Ammon's horn (tissue), 1 donor: Measurements from ENCODE around the gene CYTH3.

ENCODE experiments used
- DNase-seq: peaks from one replicate; pipeline ENCODE4 v3.0.0-alpha.2; 2016; ENCODE audit warnings: low spot score

CYTH3 gene

DNA sequence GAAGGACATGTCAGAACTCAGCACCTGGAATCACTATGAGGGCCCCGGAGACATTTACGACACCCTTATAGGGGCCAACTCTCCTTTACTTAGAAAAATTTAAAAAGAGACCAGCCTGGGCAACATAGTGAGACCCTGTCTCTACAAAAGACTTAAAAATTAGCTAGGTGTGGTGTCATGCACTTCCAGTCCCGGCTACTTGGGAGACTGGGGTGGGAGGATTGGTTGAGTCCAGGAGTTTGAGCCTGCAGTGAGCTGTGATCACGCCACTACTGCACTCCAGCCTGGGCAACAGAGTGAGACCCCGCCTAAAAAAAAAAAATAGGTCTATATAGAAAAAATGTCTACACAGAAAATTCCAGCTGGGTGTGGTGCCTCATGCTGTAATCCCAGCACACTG is 7.5 kb upstream of the CYTH3 start:
- no peak for DNase-seq

DNA sequence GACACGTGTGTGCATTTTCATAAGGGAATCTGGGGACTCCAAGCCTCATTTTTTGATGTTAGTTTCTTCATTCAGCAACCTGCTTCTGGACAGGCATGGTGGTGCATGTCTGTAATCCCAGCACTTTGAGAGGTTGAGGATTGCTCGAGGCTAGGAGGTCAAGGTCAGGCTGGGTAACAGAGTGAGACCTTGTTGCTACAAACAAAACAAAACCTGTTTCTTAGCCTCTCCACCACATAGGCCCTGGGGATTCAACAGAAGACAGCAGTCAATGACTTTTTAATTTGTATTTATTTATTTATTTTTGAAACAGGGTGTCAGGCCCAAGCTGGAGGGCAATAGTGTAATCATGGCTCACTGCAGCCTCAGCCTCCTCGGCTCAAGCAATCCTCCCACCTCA is 6.9 kb upstream of the CYTH3 start:
- DNase-seq: no peak

DNA sequence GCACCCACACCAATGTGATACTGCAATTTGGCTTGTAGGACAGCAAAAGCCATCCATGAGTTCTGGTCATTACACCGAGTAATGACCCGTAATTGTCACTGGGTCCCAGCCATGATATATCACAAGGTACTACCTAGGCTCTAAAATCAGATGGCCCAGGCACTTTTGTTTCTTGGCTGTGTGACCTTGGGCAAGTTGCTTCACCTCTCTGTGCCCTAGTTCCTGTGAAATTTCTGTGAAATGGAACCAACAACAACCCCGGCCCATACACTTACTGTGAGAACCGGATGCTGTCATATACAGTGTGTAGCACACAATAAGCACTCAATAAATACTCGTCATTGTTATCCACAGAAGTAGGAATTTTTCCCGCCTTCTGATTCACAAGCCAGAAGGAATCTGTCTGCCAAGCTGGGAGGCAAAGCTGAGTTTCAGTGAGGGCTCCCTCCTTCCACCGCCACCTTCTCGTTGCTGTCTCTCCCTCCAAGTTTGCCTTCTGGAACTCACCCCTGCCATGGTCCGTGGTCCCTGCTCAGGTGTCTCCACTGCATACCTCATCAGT is 6.4 kb upstream of the CYTH3 start:
- no peak for DNase-seq

DNA sequence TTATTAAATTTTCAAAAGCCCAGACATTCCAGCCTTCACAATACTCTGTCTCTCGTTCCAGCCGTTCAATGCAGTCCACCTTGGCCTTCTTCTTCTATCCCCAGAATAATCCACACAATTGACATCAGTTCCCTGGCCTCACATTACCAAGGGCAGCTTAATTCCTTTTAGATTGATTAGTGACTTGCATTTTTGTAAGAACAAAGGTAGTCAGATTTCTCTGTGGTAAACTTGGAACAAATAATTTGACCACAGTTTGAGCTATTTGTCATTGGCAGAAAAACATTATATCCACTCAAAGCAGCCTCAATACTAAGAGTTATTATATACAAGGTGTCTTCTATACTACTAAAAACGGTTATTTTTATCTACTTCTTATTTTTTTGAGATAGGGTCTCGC is 5.1 kb upstream of the CYTH3 start:
- no peak for DNase-seq

DNA sequence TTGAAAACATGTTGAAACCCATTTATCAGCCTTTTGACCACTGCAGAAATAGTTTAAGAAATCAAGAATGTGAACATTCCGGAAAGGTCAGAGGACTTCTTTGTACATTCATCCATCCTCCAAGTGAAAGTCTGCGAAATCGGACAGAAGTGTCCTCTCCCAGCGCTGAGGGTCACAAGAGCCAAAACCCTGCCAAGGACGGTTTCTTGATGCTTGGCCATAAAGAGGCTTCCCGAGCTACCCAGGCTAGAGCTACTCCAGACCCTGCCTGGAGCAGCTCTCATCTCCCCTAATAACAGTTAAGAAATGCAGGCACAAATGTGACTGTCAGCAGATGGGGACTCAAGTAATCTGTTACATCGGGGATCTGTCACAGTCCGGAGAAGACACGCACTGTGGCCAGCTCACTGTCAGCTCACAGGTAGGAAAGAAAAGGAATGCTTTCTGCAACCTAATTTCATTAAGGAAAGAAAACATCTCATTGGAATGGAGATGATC is 4.5 kb upstream of the CYTH3 start:
- no peak for DNase-seq

DNA sequence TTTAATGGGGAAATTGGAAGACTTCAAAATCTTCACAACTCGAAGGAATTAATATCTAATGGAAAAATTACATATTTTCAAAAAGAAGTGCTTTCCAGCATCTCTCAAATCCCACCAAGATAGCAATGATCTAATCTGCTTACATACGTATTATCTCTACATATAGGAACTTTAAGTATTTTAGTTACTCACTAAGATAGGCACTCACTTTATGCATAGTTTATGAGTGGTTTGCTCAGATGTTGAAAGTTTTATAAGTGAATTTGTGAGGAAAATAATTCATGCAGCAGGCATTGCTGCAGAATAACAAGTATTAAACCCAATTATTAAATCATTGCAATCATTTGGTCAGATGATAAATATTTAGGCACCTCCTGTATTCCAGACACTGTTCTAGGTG is 2.3 kb upstream of the CYTH3 start:
- no peak for DNase-seq

DNA sequence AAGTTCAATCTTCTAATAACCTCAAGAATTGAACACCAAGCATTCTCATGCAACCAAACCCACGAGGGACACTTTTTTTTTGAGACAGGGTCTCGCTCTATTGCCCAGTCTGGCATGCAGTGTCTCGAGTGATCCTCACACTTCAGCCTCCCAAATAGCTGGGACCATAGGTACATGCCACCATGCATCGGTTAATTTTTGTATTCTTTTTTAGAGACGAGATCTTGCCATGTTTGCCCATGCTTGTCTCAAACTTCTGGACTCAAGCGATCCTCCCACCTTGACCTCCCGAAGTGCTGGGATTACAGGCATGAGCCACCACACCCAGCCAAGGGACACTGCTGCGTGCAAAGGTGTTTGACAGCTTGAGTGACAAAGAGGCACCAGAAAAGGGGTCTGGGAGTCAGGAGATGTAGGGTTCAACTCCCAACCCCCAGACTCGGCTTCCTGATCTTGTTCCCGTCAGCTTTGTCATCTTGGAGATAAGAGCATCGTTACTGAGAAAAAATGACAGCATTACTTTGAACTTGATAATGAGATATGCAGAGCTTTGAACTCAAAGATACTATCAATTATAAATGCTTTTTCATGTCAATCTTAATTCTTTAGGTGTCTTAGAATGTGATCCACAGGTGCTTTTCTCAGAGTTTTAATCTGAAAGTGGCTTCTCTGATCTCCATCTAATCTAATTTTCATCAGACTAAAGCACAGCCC is 1.6 kb upstream of the CYTH3 start:
- DNase-seq: no peak

DNA sequence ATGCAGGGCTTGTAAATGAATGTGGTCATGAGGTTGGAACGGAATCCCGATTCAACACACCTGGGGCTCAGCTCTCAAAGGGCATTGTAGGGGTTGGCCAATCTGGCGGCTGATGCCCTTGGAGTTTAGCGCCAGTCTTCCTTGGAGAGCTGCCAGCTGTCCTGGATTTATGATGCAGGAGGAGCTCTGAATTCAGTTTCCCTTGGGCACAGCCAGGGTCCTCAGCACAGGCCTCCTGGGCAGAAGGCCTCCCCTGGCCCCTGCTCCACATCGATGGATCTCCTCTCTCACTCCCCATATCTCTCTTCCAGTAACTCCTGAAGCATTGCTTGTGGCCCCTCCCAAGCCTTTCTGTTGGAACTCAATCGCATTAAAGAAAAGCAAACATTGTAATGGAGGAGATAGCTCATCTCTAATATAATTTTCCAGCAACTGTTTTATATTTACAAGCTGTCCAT is 985 bp upstream of the CYTH3 start:
- no peak for DNase-seq

DNA sequence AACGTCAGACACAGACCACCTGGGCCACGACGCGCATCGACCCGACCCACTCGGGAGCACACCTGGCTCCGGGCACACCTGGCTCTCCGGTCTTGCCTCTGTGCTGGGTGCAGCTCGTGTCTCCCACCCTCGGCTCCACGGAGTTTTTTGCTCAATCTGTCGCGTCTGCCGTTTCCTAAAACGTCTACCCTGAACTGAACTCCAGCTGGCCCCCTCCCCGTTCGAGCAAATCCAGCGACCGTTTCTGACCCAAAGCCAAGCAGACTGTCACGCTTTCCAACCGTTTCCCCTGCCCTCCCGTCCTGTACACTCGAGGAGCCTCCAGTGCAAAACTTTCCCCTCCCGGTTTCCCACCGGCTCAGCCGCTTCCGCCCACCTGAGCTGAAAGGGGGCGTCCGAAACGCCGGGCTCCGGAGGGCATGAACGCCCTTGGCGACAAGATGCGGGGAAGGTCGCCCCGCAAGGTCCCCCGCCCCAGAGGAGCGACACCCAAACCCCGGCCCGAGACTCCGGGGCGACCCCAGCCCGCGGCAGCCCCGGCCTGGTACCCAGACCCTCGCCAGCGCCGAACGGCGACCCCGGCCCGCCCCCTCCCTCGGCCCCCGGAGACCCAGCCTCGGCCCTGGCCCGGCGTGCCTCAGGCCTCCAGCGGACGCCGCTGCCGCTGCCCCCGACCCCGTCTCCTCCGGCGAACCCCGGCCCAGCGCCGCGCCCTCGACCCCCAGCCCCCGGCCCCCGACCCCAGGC is 557 bp downstream of the CYTH3 start:
- DNase-seq: peak; percentile 21

DNA sequence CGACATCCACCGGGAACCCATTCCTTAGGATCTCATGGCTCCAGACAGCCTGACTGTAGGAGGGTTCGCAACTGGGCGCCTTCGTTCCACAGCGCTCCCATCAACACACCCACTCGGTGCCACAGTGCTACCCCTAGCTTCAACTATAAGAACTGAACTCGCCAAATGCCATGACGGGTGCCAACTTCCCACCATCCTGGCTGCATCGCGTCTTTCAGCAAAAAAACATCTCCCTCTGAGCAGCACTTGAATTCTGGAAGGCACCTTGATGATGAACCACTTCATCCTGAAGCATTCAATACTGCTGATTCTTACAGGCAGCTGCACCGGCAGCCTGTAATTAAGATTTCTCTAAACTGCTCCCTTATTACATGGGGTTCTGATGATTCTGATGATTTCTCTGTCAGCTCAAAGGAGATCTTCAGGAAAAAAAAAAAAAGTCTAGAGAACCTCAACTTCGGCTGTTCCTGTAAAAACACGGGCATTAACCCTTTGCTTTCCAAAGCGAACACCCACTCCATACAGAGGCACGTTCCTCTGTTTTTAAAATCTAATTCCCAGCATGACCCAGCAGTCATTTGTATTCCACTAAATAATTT is 1.3 kb downstream of the CYTH3 start:
- peak; percentile 86 for DNase-seq

DNA sequence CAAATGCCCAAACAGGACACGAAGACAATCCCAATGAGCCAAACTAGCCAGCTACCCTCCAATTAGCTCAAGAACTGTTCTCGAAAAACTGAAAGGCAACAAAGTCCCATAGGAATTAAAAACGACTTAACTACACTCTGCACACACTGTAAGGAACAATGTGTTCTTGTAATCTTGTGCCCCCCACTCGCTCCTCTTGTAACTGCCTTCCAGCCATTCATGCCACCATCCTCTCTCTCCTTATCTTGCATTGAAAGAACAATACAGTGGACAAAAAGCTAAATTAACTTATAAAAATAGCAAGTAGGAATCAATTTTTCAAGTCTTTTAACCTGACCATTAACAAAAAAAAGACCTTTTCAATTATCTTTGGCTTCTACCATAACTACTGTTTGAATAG is 2.9 kb downstream of the CYTH3 start:
- no peak for DNase-seq

DNA sequence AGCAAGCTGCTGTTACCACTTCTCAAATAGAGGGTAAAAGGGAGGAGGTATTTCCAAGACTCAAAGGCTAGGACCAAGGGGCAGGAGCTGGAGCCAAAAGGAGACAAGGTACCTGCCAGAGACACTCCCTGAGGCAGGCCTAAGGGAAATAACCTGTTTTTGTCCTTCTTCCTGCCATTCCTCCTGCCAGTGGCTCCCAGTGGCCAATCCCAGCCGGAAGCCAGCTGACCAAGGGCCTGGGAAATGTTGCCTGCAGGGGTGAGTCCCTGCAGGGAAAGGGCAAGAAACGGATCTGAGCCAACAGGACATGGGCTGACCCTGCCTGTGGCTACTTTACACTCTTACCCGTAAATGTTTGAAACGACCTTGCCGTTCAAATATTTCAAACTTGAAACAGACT is 3.5 kb downstream of the CYTH3 start:
- no peak for DNase-seq

DNA sequence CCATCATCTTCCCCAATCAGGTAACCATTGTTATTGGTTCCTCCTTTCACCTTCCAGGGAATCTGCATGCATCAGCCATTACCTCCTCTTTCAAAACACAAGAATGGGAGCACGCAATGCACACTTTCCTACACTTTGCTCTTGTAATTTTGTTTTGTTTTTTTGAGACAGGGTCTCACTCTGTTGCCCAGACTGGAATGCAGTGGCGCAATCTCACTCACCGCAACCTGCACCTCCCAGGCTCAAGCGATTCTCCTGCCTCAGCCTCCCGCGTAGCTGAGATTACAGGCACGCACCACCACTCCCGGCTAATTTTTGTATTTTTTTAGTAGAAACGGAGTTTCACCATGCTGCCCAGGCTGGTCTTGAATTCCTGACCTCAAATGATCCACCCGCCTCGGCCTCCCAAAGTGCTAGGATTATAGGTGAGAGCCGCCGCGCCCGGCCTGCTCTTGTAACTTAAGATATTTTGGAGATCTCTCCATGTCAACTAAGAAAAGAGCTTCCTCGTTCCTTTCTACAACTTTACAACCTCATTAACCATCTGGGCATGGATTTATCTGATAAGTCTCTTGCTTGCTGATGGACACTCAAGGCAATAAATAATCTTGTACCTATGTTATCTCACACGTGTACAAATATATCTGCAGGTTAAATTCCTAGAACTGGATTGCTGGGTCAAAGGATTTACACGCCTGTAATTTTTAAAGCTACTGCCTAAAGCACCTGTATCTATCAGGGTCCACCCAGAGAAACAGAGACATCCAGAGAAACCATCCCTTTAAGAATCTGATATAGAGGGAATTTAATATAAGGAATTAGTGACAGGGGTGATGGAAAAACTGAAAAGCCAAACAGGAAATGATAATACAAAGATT is 4.2 kb downstream of the CYTH3 start:
- DNase-seq: no peak

DNA sequence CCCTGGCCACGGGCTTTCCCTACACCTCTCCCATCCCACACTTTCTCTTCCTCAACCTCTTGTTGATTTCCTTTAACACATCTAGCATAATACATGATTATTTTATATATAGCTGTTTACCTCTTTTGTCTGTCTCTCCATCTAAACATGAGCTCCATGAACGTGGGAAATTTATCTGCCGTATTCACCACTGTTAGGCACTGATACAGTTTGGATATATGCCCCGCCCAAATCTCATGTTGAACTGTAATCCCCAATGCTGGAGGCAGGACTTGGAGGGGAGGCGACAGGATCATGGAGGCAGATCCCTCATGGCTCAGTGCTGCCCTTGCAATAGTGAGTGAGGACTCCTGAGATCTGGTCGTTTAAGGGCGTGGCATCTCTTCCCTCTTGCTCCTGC is 5.7 kb downstream of the CYTH3 start:
- DNase-seq: no peak

DNA sequence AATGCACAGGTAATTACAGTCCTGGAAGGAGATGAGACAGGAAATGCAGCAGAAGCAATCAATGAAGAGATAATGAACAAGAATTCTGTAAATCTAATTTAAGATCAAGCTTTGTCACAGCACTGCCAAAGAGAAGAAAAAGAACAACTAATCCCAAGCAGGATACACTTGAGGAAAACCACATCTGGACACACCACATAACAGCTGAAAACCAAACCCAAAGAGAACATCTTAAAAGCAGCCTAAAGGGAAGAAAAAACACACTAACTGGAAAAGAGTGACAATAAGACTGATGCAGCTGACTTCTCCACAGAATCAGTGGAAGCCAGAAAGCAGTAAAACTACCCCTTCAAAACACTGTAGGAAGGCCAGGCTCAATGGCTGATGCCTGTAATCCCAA is 10.2 kb downstream of the CYTH3 start:
- DNase-seq: no peak

DNA sequence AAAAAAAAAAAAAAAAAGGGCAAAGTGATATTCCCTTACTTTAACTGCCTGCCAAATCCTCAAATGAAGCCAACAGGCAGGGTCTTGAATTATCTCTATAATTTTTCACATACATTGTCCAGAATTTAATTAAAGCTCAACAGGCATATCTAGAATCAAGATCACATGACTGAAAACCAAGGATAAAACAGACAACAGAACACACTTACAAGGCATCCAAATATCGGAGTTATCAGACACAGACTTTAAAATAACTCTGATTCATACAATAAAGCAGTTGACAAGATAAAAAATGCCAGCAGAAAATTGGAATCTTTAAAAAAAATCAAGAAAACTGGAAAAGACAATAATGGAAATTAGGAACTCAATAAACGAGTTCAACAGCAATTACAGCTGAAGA is 10.7 kb downstream of the CYTH3 start:
- no peak for DNase-seq

DNA sequence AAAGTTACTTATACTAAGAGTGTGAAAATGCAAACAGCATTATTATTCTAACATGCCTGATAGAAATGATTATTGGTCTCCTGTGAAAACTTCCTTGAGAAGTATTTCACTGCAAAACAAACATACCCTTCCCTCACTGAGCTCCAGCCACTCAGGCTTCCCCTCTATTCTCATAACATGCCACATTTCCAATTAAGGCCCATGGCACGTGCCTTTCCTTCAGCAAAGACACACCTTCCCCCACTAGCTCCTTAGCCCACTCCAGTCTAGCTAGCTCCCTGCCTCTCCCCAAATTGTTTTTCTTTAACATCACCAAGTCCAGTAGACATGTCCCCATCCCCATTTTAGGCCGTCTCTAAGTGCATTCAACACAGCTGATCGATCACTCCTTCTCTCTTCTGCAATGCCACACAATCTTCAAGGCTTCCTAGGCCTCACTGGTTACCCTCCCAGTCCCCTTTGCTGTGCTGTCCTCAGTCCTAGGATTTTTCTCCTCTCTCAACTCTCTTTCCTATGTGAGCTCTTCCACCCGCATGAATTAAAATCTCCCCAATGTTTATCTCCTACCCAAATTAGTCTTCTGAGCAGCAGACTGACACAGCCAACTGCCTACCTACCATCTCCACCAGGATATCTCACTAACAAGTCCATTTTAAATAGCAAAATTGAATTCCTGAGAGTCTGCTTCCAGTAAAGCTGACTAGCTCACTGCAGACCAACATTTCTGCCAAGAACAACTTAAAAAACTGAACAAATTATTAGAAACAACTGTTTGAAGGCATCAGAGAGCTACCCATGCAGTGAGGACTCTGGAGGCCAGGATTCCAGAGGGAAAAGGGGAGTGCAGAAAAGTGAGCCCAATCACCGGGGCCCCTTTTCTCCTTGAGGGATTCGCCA is 11.9 kb downstream of the CYTH3 start:
- DNase-seq: no peak

DNA sequence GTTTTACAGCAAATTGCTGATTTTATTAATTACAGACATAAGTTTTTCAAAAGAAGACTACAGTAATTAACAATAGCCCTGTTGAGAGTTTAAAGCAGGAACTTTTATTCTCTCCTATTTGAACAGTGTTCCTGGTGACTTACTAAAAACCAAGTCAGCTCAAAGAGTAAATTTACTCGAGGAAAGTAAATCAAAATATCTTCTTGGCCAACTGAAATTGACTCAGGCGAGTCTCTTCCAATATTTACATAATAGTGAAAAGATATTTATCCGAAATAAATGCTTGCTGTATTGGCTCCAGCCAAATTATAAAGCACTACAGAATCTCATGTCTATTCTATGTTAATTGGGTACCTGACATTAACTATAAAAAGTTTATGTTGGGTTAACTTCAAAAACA is 13.2 kb downstream of the CYTH3 start:
- DNase-seq: no peak

DNA sequence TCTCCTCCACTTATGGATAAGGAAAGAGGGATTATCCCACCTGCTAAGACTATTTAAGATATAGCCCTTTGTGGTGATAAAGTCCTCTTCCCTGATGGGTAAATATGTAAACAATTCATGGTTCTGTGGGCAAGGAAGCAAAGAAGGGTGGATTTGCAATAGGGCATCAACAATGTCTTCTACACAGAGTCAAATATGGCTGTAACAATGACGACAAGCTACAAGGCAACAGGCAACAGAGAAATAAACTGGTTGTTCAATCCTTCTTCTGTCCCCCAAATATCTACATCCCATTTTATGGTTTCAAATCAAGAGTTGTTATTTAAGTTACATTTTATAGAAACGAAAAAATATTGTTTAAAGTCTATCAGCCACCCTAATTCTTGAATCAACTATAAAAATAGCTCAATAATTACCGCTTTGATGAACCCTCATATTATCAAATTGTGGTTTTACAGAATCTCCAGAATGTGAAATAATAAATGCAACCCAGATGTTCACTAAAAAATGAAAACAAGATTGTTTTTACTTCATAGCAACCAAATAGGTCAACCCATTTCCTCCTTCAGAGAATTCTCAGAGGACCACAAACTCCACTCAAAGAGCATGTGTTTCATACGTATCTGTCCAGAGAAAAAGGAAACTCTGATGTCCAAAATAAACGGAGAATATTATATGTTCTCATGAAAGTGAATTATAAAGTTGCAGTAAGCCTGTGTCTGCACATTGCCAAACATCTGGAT is 13.8 kb downstream of the CYTH3 start:
- DNase-seq: no peak

DNA sequence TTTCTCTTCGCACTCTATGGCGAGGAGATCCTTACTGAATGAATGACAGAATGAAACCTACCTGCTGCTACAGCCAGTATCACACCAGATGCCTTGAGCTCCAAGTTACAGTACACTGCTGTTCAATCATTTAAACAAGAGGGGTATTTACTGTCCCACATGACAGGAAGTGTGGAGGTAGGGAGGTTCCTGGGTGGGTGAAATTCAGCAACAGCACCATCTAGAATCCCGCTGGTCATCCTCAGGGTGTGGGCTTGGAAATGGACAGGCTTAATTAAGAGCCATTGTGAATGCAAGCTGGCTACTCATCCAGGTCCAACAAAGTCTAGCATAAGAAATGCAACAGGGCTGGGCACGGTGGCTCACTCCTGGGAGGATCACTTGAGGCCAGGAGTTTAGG is 14.7 kb downstream of the CYTH3 start:
- DNase-seq: no peak
